MCF 10A (cell line): Measurements from ENCODE around the gene PIM2. TPM values are rescaled to one million over a fixed set of nuclear protein-coding genes. Genes with fewer than 3 reads are reported as not detected.

Source experiments
- BruUV-seq: library from RNA; stranded (reverse); fragments of 400-500 nt; replicated peaks from 2 replicates; lab custom pipeline; 2021; lab: Mats Ljungman, UMichigan
- CTCF ChIA-PET: fragments of 300-600 bp; sonication (Branson Sonifier 250); formaldehyde crosslinking; extraction: SDS; loops from one replicate; lab custom pipeline; 2021; ENCODE audit warnings: antibody characterized with exemption, inconsistent platforms; lab: Yijun Ruan, JAX
- POLR2A ChIA-PET: fragments of 300-600, 350-650 bp; sonication (Branson Sonifier 250); formaldehyde crosslinking; extraction: SDS; loops from one replicate; lab custom pipeline; 2020; ENCODE audit warnings: antibody characterized with exemption, inconsistent platforms; lab: Yijun Ruan, JAX
- DNase-seq: peaks from one replicate; pipeline ENCODE4 v3.0.0-alpha.2; 2018; ENCODE audit not compliant: unreplicated experiment
- H3K27ac Mint-ChIP-seq: one replicate; pipeline ENCODE4 v1.8.0; 2022; ENCODE audit warnings: mild to moderate bottlenecking, low read depth, mixed read lengths; ENCODE audit not compliant: unreplicated experiment
- H3K27me3 Mint-ChIP-seq: one replicate; pipeline ENCODE4 v1.8.0; 2022; ENCODE audit warnings: mixed read lengths; ENCODE audit not compliant: insufficient read depth, unreplicated experiment
- H3K36me3 Mint-ChIP-seq: one replicate; pipeline ENCODE4 v1.8.0; 2022; ENCODE audit warnings: mild to moderate bottlenecking, moderate library complexity, mixed read lengths; ENCODE audit not compliant: insufficient read depth, unreplicated experiment
- H3K4me1 Mint-ChIP-seq: one replicate; pipeline ENCODE4 v1.8.0; 2022; ENCODE audit warnings: mixed read lengths; ENCODE audit not compliant: insufficient read depth, unreplicated experiment
- H3K4me3 Mint-ChIP-seq: one replicate; pipeline ENCODE4 v1.8.0; 2022; ENCODE audit warnings: mild to moderate bottlenecking, moderate library complexity, mixed read lengths; ENCODE audit not compliant: unreplicated experiment
- H3K9me3 Mint-ChIP-seq: one replicate; pipeline ENCODE4 v1.8.0; 2022; ENCODE audit warnings: mixed read lengths; ENCODE audit not compliant: unreplicated experiment
- intact Hi-C: fragments of 100-400 bp; cut with micrococcal nuclease; formaldehyde crosslinking; loops from 2 replicates; pipeline ENCODE4 v1.14.1; 2022
- total RNA-seq: library from RNA; stranded (reverse); gene quantifications from 2 replicates; pipeline ENCODE4 v1.2.3, GENCODE V29; 2022
- TF ChIP-seq, protein P1 (sequence below): fragments of 200-600 bp; IDR thresholded peaks from one replicate; pipeline ENCODE4 v1.8.0; 2022; ENCODE audit warnings: antibody characterized with exemption, mild to moderate bottlenecking; ENCODE audit not compliant: unreplicated experiment

The PIM2 gene
- total RNA-seq, 1 experiment from 2014 or later = 9.2 TPM

DNA sequence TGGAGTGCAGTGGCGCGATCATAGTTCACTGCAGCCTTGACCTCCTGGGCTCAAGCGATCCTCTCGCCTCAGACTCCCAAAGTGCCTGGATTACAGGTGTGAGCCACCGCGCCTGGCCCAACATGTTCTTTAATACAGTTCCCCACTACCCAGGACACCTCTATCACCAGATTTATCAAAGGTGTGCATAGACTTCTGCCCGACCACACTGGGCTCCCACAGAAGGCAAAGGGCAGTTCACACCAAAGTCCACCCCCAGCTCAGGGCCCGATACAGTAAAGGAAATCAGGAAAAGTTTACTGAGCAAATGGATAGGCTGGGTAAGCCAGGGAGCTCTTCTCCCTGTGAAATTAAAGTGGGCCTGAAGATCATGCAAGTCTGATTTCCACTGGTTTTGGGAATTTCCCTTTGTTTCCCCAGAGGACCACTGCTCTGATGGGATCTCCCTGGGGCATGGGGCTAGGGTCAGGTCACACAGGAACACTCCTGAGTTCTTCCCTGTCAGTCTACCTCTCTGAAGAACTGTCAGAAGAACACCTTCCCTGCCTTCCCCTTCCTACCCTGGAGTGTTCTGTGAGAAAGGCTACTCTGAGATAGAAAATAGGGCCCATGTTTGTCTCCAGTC is 17.7 kb upstream of the PIM2 start:
- intact Hi-C loops = no loop called here
- CTCF ChIA-PET = interaction anchor here (0.7 to 1.1 kb wide), 3 partner anchors 10 to 175 kb away, joined by 3 to 4 read pairs (median 4); no protein-coding TSS in a partner anchor
- H3K4me1 Mint-ChIP-seq = no peaks in the 10 kb centered on the region

DNA sequence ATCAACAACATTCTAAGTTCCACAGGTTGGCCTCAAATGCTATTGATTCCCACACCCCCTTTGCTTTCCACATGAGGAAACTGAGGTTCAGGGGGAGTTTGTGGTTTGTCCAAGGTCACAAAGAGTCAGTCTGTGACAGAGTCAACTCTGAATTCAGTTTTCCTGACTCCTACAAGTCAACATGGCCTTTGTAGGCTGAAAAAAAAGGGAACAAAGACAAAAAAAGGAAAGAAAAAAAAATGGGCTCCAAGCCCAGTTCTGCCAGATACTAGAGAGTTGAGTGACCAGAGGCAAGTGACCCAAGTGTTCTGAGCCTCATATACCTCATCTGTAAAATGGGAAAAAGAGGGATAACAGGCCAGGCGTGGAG is 16.5 kb upstream of the PIM2 start:
- TF ChIP-seq, protein P1, sequence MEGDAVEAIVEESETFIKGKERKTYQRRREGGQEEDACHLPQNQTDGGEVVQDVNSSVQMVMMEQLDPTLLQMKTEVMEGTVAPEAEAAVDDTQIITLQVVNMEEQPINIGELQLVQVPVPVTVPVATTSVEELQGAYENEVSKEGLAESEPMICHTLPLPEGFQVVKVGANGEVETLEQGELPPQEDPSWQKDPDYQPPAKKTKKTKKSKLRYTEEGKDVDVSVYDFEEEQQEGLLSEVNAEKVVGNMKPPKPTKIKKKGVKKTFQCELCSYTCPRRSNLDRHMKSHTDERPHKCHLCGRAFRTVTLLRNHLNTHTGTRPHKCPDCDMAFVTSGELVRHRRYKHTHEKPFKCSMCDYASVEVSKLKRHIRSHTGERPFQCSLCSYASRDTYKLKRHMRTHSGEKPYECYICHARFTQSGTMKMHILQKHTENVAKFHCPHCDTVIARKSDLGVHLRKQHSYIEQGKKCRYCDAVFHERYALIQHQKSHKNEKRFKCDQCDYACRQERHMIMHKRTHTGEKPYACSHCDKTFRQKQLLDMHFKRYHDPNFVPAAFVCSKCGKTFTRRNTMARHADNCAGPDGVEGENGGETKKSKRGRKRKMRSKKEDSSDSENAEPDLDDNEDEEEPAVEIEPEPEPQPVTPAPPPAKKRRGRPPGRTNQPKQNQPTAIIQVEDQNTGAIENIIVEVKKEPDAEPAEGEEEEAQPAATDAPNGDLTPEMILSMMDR = no peak
- ChIA-PET CTCF (no interaction called here), POLR2A (no interaction called here)
- no peaks in the 10 kb centered on the region for H3K27me3 Mint-ChIP-seq
- no peaks in the 10 kb centered on the region for H3K9me3 Mint-ChIP-seq
- no peak for DNase-seq
- intact Hi-C loops = no loop called here
- no TSS peak for BruUV-seq
- no peak overlapping the region for H3K27ac Mint-ChIP-seq
- peaks cover 62% of the 10 kb centered on the region for H3K36me3 Mint-ChIP-seq
- H3K4me1 Mint-ChIP-seq = no peaks in the 10 kb centered on the region
- H3K4me3 Mint-ChIP-seq = no peak overlapping the region

More for the DNA sequence above, 17.7 kb upstream of the PIM2 start:
- POLR2A ChIA-PET = no interaction called here
- Mint-ChIP-seq H3K27ac (no peak overlapping the region), H3K27me3 (no peaks in the 10 kb centered on the region), H3K4me3 (no peak overlapping the region), H3K36me3 (peaks cover 51% of the 10 kb centered on the region), H3K9me3 (no peaks in the 10 kb centered on the region)
- TF ChIP-seq, protein P1 = no peak
- no peak for DNase-seq
- no TSS peak for BruUV-seq

DNA sequence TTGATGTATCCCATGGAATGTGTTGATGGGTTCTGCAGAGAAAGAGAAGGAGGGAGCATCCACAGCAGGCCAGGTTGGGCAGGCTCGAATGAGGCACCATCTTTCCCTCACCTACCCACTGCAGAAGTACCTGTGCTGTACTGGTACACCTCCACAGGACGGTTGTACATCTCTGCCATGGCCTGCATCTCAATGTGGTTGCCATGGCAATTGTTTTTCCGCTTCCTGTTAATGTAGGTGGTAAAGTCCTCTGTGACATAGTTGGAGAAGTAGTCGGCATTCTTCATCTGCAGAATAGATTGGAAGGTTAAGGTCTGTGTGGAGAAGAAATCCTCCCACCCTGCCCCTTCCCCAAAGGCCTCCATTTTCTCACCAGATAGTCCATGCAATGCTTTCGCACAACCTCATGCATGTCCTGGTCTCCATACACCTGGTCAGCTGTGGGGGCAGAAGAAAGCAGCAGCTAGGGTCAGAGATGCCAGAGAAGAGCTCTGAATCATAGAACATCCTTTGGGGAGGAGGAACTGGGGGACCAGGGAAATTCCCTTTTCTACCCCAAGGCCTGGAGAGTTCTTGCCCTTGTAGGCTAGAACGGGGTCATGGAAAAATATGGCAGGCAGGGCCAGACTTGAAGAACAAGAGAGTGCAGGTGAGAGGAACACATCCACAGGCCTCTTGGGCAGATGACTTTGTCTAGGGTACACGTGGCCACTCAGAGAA is 15.9 kb upstream of the PIM2 start:
- no peaks in the 10 kb centered on the region for H3K9me3 Mint-ChIP-seq

DNA sequence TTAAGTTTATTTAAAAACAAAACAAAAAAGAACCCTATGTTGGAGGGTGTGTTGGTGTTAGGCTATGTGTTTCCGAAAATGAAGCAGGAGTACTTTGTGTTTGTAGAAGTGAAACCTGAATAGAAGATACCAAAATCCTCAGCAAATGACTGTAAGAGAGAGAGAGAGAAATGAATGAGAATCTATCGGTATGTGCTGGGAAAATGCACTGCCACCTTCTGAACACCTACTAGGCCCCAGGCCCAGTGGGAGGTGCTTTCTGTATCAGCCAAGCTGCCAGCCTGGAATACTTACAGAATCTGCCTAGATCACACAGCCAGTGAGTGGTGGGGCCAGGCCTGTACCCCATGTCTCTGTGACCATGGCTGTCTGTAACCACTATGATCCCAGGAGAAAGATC is 14.9 kb upstream of the PIM2 start:
- ChIA-PET POLR2A (no interaction called here), CTCF (no interaction called here)
- DNase-seq = no peak
- intact Hi-C loops = no loop called here
- Mint-ChIP-seq H3K9me3 (no peaks in the 10 kb centered on the region), H3K27me3 (no peaks in the 10 kb centered on the region), H3K36me3 (peaks cover 62% of the 10 kb centered on the region), H3K4me1 (no peaks in the 10 kb centered on the region), H3K27ac (no peak overlapping the region), H3K4me3 (no peak overlapping the region)
- TF ChIP-seq, protein P1 = no peak
- BruUV-seq = no TSS peak

More for the DNA sequence above, 15.9 kb upstream of the PIM2 start:
- POLR2A ChIA-PET = no interaction called here
- intact Hi-C loops = no loop called here
- Mint-ChIP-seq H3K36me3 (peaks cover 62% of the 10 kb centered on the region), H3K4me3 (no peak overlapping the region), H3K27ac (no peak overlapping the region), H3K27me3 (no peaks in the 10 kb centered on the region), H3K4me1 (no peaks in the 10 kb centered on the region)
- no peak for DNase-seq
- TF ChIP-seq, protein P1 = no peak
- CTCF ChIA-PET = no interaction called here
- BruUV-seq = no TSS peak
